OCI-LY3 (cell line): ENCODE results near the gene AHRR.

Experiments used
- EZH2phosphoT487 ChIP-seq: fragments of 200-600 bp; shearing (Covaris generic); IDR thresholded peaks from 2 replicates; pipeline ENCODE4 v1.6.1; 2018; ENCODE audit warnings: antibody characterized with exemption, mixed run types, low read depth
- TF ChIP-seq, protein P1 (sequence below): fragments of 200-600, 300-600 bp; sonication (generic); IDR thresholded peaks from 2 replicates; pipeline ENCODE4 v1.5.1; 2014; ENCODE audit warnings: antibody characterized with exemption, low read length, low read depth

DNA sequence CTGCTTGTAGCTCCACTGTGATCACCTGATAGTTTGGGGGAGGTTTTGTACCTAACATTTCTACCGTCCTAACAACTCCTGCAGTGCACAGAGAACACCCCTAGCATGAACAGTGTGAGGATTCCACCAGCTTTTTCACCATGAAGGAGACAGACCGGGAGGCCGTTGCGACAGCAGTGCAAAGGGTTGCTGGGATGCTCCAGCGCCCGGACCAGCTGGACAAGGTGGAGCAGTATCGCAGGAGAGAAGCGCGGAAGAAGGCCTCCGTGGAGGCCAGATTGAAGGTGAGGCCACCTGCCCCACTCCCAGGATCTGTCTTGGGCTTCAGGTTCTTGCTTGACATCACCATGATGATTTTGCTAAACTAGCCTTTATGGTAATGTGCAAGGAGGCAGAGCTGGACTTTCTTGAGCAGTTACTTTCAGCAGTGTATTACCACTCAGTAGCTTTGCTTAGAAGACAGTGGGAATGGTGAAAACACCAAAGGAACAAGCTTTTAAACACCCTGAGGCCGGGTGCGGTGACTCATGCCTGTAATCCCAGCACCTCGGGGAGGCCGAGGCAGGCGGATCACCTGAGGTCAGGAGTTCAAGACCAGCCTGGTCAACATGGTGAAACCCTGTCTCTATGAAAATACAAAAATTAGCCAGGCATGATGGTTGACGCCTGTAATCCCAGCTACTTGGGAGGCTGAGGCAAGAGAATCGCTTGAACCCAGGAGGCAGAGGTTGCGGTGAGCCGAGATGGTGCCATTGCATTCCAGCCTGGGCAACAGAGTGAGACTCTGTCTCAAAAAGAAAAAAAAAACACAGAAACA, 124.8 kb downstream of the AHRR start:
- TF ChIP-seq, protein P1, sequence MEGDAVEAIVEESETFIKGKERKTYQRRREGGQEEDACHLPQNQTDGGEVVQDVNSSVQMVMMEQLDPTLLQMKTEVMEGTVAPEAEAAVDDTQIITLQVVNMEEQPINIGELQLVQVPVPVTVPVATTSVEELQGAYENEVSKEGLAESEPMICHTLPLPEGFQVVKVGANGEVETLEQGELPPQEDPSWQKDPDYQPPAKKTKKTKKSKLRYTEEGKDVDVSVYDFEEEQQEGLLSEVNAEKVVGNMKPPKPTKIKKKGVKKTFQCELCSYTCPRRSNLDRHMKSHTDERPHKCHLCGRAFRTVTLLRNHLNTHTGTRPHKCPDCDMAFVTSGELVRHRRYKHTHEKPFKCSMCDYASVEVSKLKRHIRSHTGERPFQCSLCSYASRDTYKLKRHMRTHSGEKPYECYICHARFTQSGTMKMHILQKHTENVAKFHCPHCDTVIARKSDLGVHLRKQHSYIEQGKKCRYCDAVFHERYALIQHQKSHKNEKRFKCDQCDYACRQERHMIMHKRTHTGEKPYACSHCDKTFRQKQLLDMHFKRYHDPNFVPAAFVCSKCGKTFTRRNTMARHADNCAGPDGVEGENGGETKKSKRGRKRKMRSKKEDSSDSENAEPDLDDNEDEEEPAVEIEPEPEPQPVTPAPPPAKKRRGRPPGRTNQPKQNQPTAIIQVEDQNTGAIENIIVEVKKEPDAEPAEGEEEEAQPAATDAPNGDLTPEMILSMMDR: no peak
- no peak for TF ChIP-seq EZH2phosphoT487
